Activated CD8-positive, alpha-beta T cell treated with anti-CD3 and anti-CD28 coated beads for 36 hours (primary cell): ENCODE results near the gene ATG9A. TPM values are rescaled to one million over a fixed set of nuclear protein-coding genes. Genes with fewer than 3 reads are reported as not detected.

Source experiments
- ATAC-seq: fragments of 200-7000 bp; cut with Tn5 transposase; one replicate; pipeline ENCODE4 v1.10.0; 2021; ENCODE audit warnings: mild to moderate bottlenecking, moderate library complexity
- CTCF ChIA-PET: fragments of 350-600 bp; sonication (Branson Sonifier 250); formaldehyde crosslinking; loops from one replicate; lab custom pipeline; 2021; ENCODE audit warnings: antibody characterized with exemption; lab: Charles Lee
- POLR2A ChIA-PET: fragments of 350-600 bp; sonication (Branson Sonifier 250); formaldehyde crosslinking; loops from one replicate; lab custom pipeline; 2021; ENCODE audit warnings: antibody characterized with exemption; lab: Charles Lee
- DNase-seq: peaks from one replicate; pipeline ENCODE4 v3.0.0-alpha.2; 2020
- H3K27ac Mint-ChIP-seq: one replicate; pipeline ENCODE4 v1.8.0; 2021; ENCODE audit warnings: mild to moderate bottlenecking, mixed read lengths
- H3K27me3 Mint-ChIP-seq: one replicate; pipeline ENCODE4 v1.8.0; 2021; ENCODE audit warnings: mixed read lengths
- H3K36me3 Mint-ChIP-seq: one replicate; pipeline ENCODE4 v1.8.0; 2021; ENCODE audit warnings: low read depth, mixed read lengths
- H3K4me1 Mint-ChIP-seq: one replicate; pipeline ENCODE4 v1.8.0; 2021; ENCODE audit warnings: low read depth, mixed read lengths
- H3K4me3 Mint-ChIP-seq: one replicate; pipeline ENCODE4 v1.8.0; 2021; ENCODE audit warnings: mild to moderate bottlenecking, moderate library complexity, mixed read lengths
- H3K9me3 Mint-ChIP-seq: one replicate; pipeline ENCODE4 v1.8.0; 2021; ENCODE audit warnings: mixed read lengths
- CTCF ChIP-seq: fragments of 200-600 bp; IDR thresholded peaks from one replicate; pipeline ENCODE4 v1.8.0; 2022; ENCODE audit warnings: antibody characterized with exemption, mild to moderate bottlenecking
- intact Hi-C: fragments of 100-400 bp; cut with micrococcal nuclease; formaldehyde crosslinking; loops from one replicate; pipeline ENCODE4 v1.10.0; 2022
- total RNA-seq, 2 experiments: library from RNA; stranded (reverse); gene quantifications; one replicate each; pipeline ENCODE4 v1.2.3, GENCODE V29; 2021

Gene ATG9A
- total RNA-seq, 2 experiments from 2014 or later, result 54.8 to 58.7 TPM

GRCh38 chr2:219220652-219221402 is 8.6 kb downstream of the ATG9A start:
- ATAC-seq (no peak), DNase-seq (no peak)
- ChIA-PET POLR2A (interaction anchor here (0.9 to 4.6 kb wide), 9 partner anchors 8 to 58 kb away, joined by 3 to 60 read pairs (median 5); partner anchors contain the start of genes ANKZF1, ATG9A, DNAJB2 and GLB1L), CTCF (no interaction called here)
- intact Hi-C loops, result no loop called here
- Mint-ChIP-seq H3K27me3 (no peaks in the 10 kb centered on the region), H3K36me3 (peaks cover 66% of the 10 kb centered on the region), H3K4me1 (peaks cover 27% of the 10 kb centered on the region), H3K9me3 (no peaks in the 10 kb centered on the region), H3K27ac (no peak overlapping the region), H3K4me3 (no peak overlapping the region)
- TF ChIP-seq CTCF, result no peak

GRCh38 chr2:219219784-219220532 is 9.5 kb downstream of the ATG9A start:
- intact Hi-C loops, result no loop called here
- no peaks in the 10 kb centered on the region for H3K27me3 Mint-ChIP-seq
- H3K36me3 Mint-ChIP-seq, result peaks cover 57% of the 10 kb centered on the region
- H3K4me1 Mint-ChIP-seq, result peaks cover 25% of the 10 kb centered on the region
- ATAC-seq, result no peak
- TF ChIP-seq CTCF, result no peak
- ChIA-PET CTCF (interaction anchor here (1.2 to 2.8 kb wide), 6 partner anchors 10 to 224 kb away, joined by 4 to 19 read pairs (median 6); partner anchors contain the start of genes ANKZF1 and ATG9A), POLR2A (interaction anchor here (0.6 to 4.6 kb wide), 15 partner anchors 9 to 576 kb away, joined by 3 to 60 read pairs (median 5); partner anchors contain the start of genes ANKZF1, ATG9A, DNAJB2 and GLB1L)
- no peak for DNase-seq
- no peaks in the 10 kb centered on the region for H3K9me3 Mint-ChIP-seq
- H3K4me3 Mint-ChIP-seq, result no peak overlapping the region
- peak overlapping the region; percentile 11 for H3K27ac Mint-ChIP-seq

- Mint-ChIP-seq H3K4me3 (peak within 1 kb of the TSS; percentile 88), H3K9me3 (no peaks in the 10 kb centered on the region), H3K36me3 (peaks cover 53% of the 10 kb centered on the region), H3K4me1 (peaks cover 25% of the 10 kb centered on the region), H3K27ac (peak within 1 kb of the TSS; percentile 77), H3K27me3 (no peaks in the 10 kb centered on the region)
- ATAC-seq (peak; percentile 92), DNase-seq (peak; percentile 95)
- intact Hi-C loops, result no loop called here
- ChIA-PET CTCF (interaction anchor here (0.5 to 2.8 kb wide), 12 partner anchors 8 to 239 kb away, joined by 3 to 19 read pairs (median 4); partner anchors contain the start of genes ANKZF1, ATG9A and ZFAND2B), POLR2A (interaction anchor here (0.7 to 4.6 kb wide), 23 partner anchors 10 to 168 kb away, joined by 3 to 60 read pairs (median 5); partner anchors contain the start of genes ANKZF1, ATG9A, CNPPD1 and DNAJB2)
- no peak for TF ChIP-seq CTCF
Observed at GRCh38 chr2:219218732-219219701, 10.4 kb downstream of the ATG9A start, which contains the start of gene ABCB6. Gene ABCB6 (minus strand): TSS chr2:219218958. CDS start chr2:219218673, 285 bp downstream.

GRCh38 chr2:219218217-219218731 is 11.2 kb downstream of the ATG9A start:
- ATAC-seq (peak; percentile 42), DNase-seq (peak; percentile 19)
- Mint-ChIP-seq H3K4me3 (peak overlapping the region; percentile 88), H3K27me3 (no peaks in the 10 kb centered on the region), H3K9me3 (no peaks in the 10 kb centered on the region), H3K27ac (peak overlapping the region; percentile 77), H3K4me1 (peaks cover 25% of the 10 kb centered on the region), H3K36me3 (peaks cover 51% of the 10 kb centered on the region)
- POLR2A ChIA-PET, result interaction anchor here (0.7 to 4.6 kb wide), 17 partner anchors 11 to 169 kb away, joined by 3 to 60 read pairs (median 6); partner anchors contain the start of genes ANKZF1, ATG9A, CNPPD1 and DNAJB2
- CTCF ChIA-PET, result interaction anchor here (1.0 to 2.8 kb wide), 8 partner anchors 12 to 77 kb away, joined by 3 to 19 read pairs (median 6); partner anchors contain the start of genes ANKZF1, ATG9A and ZFAND2B
- TF ChIP-seq CTCF, result no peak
- intact Hi-C loops, result no loop called here
